Right lobe of liver (tissue), 4 donors: Measurements from ENCODE around the gene NCKAP5.

ENCODE experiments used
- CTCF ChIP-seq, 4 donors: fragments of 200-600 bp in 3 of 4; fragments of 450-650 bp in 1 of 4; IDR thresholded peaks; one replicate each; pipeline versions ENCODE4 v1.5.1 to v1.8.0; 2016 to 2022; ENCODE audit warnings: antibody characterized with exemption in 4 of 4, mild to moderate bottlenecking in 2 of 4
- POLR2A ChIP-seq: fragments of 450-650 bp; IDR thresholded peaks from one replicate; pipeline ENCODE4 v1.6.1; 2017; ENCODE audit warnings: antibody characterized with exemption, mild to moderate bottlenecking
- donor health status: DM: no; HTN: no; CAD: no.
- donor health status: DM: no; HTN: no; CAD: no.
- donor health status: DM: no; HTN: yes; CAD: no.

- no peak for TF ChIP-seq CTCF (IDR thresholded peaks at IDR 0.05)
- no peak for TF ChIP-seq POLR2A
These were observed 208.1 kb downstream of the NCKAP5 start for GRCh38 chr2:133360190-133360589.
